Mesendoderm (in vitro differentiated cells): ENCODE results near the gene CBL.

ENCODE experiments used
- DNase-seq: peaks from one replicate; pipeline ENCODE4 v3.0.0; 2013
- H2AK5ac ChIP-seq: 2 replicates; pipeline ENCODE4 v1.6.1; 2013; ENCODE audit warnings: low read length, inconsistent platforms
- H2BK120ac ChIP-seq: 2 replicates; pipeline ENCODE4 v1.6.1; 2013; ENCODE audit warnings: low read depth, mild to moderate bottlenecking, low read length, moderate library complexity, mixed read lengths
- H2BK15ac ChIP-seq: replicated peaks from 2 replicates; pipeline ENCODE4 v1.6.1; 2013; ENCODE audit warnings: low read depth, mild to moderate bottlenecking, moderate library complexity
- H2BK5ac ChIP-seq: 2 replicates; pipeline ENCODE4 v1.6.1; 2013; ENCODE audit warnings: low read length, inconsistent platforms
- H3K18ac ChIP-seq: 2 replicates; pipeline ENCODE4 v1.6.1; 2013; ENCODE audit warnings: mild to moderate bottlenecking, low read length, mixed read lengths
- H3K23ac ChIP-seq: one replicate; pipeline ENCODE4 v1.6.1; 2013; ENCODE audit warnings: low read length
- H3K27ac ChIP-seq: 2 replicates; pipeline ENCODE4 v1.5.1; 2013; ENCODE audit warnings: low read depth, mild to moderate bottlenecking, inconsistent platforms, low read length, moderate library complexity
- H3K27me3 ChIP-seq: 2 replicates; pipeline ENCODE4 v1.6.1; 2013; ENCODE audit warnings: low read length, control low read depth, mild to moderate bottlenecking, inconsistent platforms; ENCODE audit not compliant: insufficient read depth, poor library complexity
- H3K36me3 ChIP-seq: 2 replicates; pipeline ENCODE4 v1.6.1; 2013; ENCODE audit warnings: low read length, inconsistent platforms; ENCODE audit not compliant: control insufficient read depth, insufficient read depth
- H3K4ac ChIP-seq: one replicate; pipeline ENCODE4 v1.6.1; 2013; ENCODE audit warnings: low read depth, mild to moderate bottlenecking, low read length, moderate library complexity
- H3K4me1 ChIP-seq: 2 replicates; pipeline ENCODE4 v1.6.1; 2013; ENCODE audit warnings: low read depth, low read length, inconsistent platforms; ENCODE audit not compliant: control insufficient read depth
- H3K4me2 ChIP-seq: 2 replicates; pipeline ENCODE4 v1.6.1; 2013; ENCODE audit warnings: low read length
- H3K4me3 ChIP-seq: 2 replicates; pipeline ENCODE4 v1.5.1; 2013; ENCODE audit warnings: mild to moderate bottlenecking, low read length
- H3K56ac ChIP-seq: one replicate; pipeline ENCODE4 v1.6.1; 2013; ENCODE audit warnings: low read length
- H3K79me1 ChIP-seq: 2 replicates; pipeline ENCODE4 v1.6.1; 2013; ENCODE audit warnings: low read length, inconsistent platforms
- H3K79me2 ChIP-seq: 2 replicates; pipeline ENCODE4 v1.6.1; 2013; ENCODE audit warnings: mild to moderate bottlenecking, low read length; ENCODE audit not compliant: control insufficient read depth, insufficient read depth
- H3K9ac ChIP-seq: 2 replicates; pipeline ENCODE4 v1.6.1; 2013; ENCODE audit warnings: low read length, inconsistent platforms
- H4K5ac ChIP-seq: one replicate; pipeline ENCODE4 v1.6.1; 2013; ENCODE audit warnings: low read length
- H4K8ac ChIP-seq: one replicate; pipeline ENCODE4 v1.6.1; 2013; ENCODE audit warnings: low read depth, mild to moderate bottlenecking, control low read depth, low read length, moderate library complexity
- WGBS: extraction: QIAGEN DNeasy Blood & Tissue Kit; methylation state at CpG from one replicate; pipeline ENCODE4 v1.1.7; 2013; ENCODE audit warnings: low lambda C conversion rate, missing lambda C conversion rate; ENCODE audit not compliant: insufficient coverage; ENCODE audit errors: extremely low coverage; 5-methylcytosine and 5-hydroxymethylcytosine counted together

Gene CBL

GRCh38 chr11:119347242-119347641 lies 141.1 kb downstream of the CBL start:
- Histone ChIP-seq H3K79me1 (no peaks in the 10 kb centered on the region), H3K27ac (no peak overlapping the region), H3K18ac (no peak overlapping the region), H3K9ac (no peak overlapping the region), H3K4me2 (no peak overlapping the region), H2AK5ac (no peak overlapping the region), H2BK15ac (no peak overlapping the region), H3K36me3 (no peaks in the 10 kb centered on the region), H3K23ac (no peak overlapping the region), H3K4me1 (no peaks in the 10 kb centered on the region), H3K56ac (no peak overlapping the region), H4K5ac (no peak overlapping the region), H3K27me3 (no peaks in the 10 kb centered on the region), H3K4me3 (no peak overlapping the region), H2BK120ac (no peak overlapping the region), H3K79me2 (no peaks in the 10 kb centered on the region), H3K4ac (no peak overlapping the region), H2BK5ac (no peak overlapping the region), H4K8ac (no peak overlapping the region)
- DNase-seq, result no peak
- no CpG with 5 or more reads among the region's 2 CpGs for WGBS

GRCh38 chr11:119347940-119348605 lies 141.9 kb downstream of the CBL start:
- H3K4me2 ChIP-seq, result no peak overlapping the region
- H3K27me3 ChIP-seq, result no peaks in the 10 kb centered on the region
- WGBS, result no CpG with 5 or more reads among the region's 16 CpGs
- H3K23ac ChIP-seq, result no peak overlapping the region
- no peak overlapping the region for H2BK120ac ChIP-seq
- no peaks in the 10 kb centered on the region for H3K79me2 ChIP-seq
- no peak overlapping the region for H3K4ac ChIP-seq
- no peaks in the 10 kb centered on the region for H3K79me1 ChIP-seq
- no peak overlapping the region for H2BK15ac ChIP-seq
- H3K9ac ChIP-seq, result no peak overlapping the region
- no peak overlapping the region for H3K27ac ChIP-seq
- H2BK5ac ChIP-seq, result no peak overlapping the region
- no peak overlapping the region for H3K4me3 ChIP-seq
- DNase-seq, result no peak
- no peak overlapping the region for H4K5ac ChIP-seq
- H2AK5ac ChIP-seq, result no peak overlapping the region
- H4K8ac ChIP-seq, result no peak overlapping the region
- H3K36me3 ChIP-seq, result no peaks in the 10 kb centered on the region
- H3K18ac ChIP-seq, result no peak overlapping the region
- H3K56ac ChIP-seq, result no peak overlapping the region
- no peaks in the 10 kb centered on the region for H3K4me1 ChIP-seq

GRCh38 chr11:119350302-119350701 lies 144.2 kb downstream of the CBL start:
- Histone ChIP-seq H3K4me3 (no peak overlapping the region), H3K23ac (no peak overlapping the region), H3K36me3 (no peaks in the 10 kb centered on the region), H3K79me2 (no peaks in the 10 kb centered on the region), H3K27me3 (no peaks in the 10 kb centered on the region), H3K56ac (no peak overlapping the region), H3K4me1 (no peaks in the 10 kb centered on the region), H3K4ac (no peak overlapping the region), H4K5ac (no peak overlapping the region), H3K18ac (no peak overlapping the region), H2BK120ac (no peak overlapping the region), H3K27ac (no peak overlapping the region), H3K79me1 (no peaks in the 10 kb centered on the region), H2AK5ac (no peak overlapping the region), H2BK15ac (no peak overlapping the region), H3K9ac (no peak overlapping the region), H4K8ac (no peak overlapping the region), H3K4me2 (no peak overlapping the region), H2BK5ac (no peak overlapping the region)
- no peak for DNase-seq
- no CpG with 5 or more reads among the region's 6 CpGs for WGBS

GRCh38 chr11:119351232-119351631 lies 145.1 kb downstream of the CBL start:
- Histone ChIP-seq H2BK120ac (no peak overlapping the region), H3K23ac (no peak overlapping the region), H3K4ac (no peak overlapping the region), H3K36me3 (no peaks in the 10 kb centered on the region), H3K56ac (no peak overlapping the region), H4K8ac (no peak overlapping the region), H3K27ac (no peak overlapping the region), H3K27me3 (no peaks in the 10 kb centered on the region), H3K4me3 (no peak overlapping the region), H2BK5ac (no peak overlapping the region), H3K9ac (no peak overlapping the region), H3K18ac (no peak overlapping the region), H3K4me1 (no peaks in the 10 kb centered on the region), H3K79me1 (no peaks in the 10 kb centered on the region), H2BK15ac (no peak overlapping the region), H4K5ac (no peak overlapping the region), H3K4me2 (no peak overlapping the region), H2AK5ac (no peak overlapping the region), H3K79me2 (no peaks in the 10 kb centered on the region)
- no peak for DNase-seq
- whole genome bisulfite sequencing, result no CpG with 5 or more reads among the region's 2 CpGs

GRCh38 chr11:119352857-119353260 lies 146.7 kb downstream of the CBL start:
- WGBS, result no CpG with 5 or more reads among the region's 4 CpGs
- no peak overlapping the region for H3K4me2 ChIP-seq

More at GRCh38 chr11:119352857-119353260, 146.7 kb downstream of the CBL start:
- Histone ChIP-seq H3K4me3 (no peak overlapping the region), H3K4me1 (no peaks in the 10 kb centered on the region), H3K18ac (no peak overlapping the region), H3K36me3 (no peaks in the 10 kb centered on the region), H3K79me2 (no peaks in the 10 kb centered on the region), H4K8ac (no peak overlapping the region), H2BK15ac (no peak overlapping the region), H3K23ac (no peak overlapping the region), H2BK5ac (no peak overlapping the region), H3K27ac (no peak overlapping the region), H3K56ac (no peak overlapping the region), H4K5ac (no peak overlapping the region), H3K4ac (no peak overlapping the region), H3K27me3 (no peaks in the 10 kb centered on the region), H2AK5ac (no peak overlapping the region), H3K79me1 (no peaks in the 10 kb centered on the region), H3K9ac (no peak overlapping the region), H2BK120ac (no peak overlapping the region)
- DNase-seq, result peak; percentile 70
